ENCODE measurements around the gene MUS81.

DNA sequence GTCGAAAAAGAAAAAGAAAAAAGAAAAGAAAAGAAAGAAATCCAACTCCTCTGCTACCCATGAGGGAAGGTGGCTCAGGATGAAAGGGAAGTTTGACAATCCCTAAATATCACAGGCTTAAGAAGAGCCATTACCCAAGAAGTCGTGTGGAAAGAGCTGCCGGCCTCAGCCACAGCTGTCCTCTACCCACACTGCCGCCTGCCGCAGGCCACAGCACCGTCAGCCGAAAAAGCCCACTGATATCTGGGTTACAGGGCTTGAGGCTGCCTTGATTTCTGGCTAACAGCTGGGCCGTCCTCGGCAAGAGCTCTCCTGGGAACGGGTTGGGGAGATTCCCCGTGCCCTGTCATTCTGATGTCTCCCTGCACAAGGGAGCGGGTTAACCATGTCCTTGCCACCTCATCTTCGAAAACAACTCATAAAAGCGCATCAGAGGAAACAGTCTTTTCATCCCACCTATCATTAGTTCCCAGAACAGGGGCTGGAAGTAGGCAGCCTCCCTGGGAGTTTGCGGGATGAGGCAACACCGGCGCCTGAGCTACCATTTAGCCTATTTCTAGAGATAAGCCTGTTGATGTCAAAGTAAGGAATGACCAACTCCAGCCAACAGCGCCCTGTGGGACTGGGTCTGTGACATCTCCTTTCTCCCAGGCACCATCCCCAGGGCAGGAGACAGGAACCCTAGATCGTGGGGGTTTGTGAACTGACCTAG lies 48.3 kb upstream of the MUS81 start:
- TF ChIP-seq, protein P1, sequence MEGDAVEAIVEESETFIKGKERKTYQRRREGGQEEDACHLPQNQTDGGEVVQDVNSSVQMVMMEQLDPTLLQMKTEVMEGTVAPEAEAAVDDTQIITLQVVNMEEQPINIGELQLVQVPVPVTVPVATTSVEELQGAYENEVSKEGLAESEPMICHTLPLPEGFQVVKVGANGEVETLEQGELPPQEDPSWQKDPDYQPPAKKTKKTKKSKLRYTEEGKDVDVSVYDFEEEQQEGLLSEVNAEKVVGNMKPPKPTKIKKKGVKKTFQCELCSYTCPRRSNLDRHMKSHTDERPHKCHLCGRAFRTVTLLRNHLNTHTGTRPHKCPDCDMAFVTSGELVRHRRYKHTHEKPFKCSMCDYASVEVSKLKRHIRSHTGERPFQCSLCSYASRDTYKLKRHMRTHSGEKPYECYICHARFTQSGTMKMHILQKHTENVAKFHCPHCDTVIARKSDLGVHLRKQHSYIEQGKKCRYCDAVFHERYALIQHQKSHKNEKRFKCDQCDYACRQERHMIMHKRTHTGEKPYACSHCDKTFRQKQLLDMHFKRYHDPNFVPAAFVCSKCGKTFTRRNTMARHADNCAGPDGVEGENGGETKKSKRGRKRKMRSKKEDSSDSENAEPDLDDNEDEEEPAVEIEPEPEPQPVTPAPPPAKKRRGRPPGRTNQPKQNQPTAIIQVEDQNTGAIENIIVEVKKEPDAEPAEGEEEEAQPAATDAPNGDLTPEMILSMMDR (IDR thresholded peaks at IDR 0.05), result no peak
- TF ChIP-seq ZFX (IDR thresholded peaks at IDR 0.05; ENCODE audit: borderline replicate concordance), result no peak
